ENCODE results near the gene RNLS. TPM values are rescaled to one million over a fixed set of nuclear protein-coding genes. Genes with fewer than 3 reads are reported as not detected.

RNLS gene
- total and polyA plus RNA-seq, 2 of the 8 experiments (the other 6 are each of a cell fraction or from before 2014, with no cell fraction given): 7.5 to 12.7 TPM

- Histone ChIP-seq H3K4me2 (ENCODE audit: insufficient read depth in 1 of 2, low read depth in 2 of 2, low read length in 2 of 2) (no peak overlapping the region), H3K4ac (replicated peaks; ENCODE audit: insufficient read length, low read depth, low read length) (no peak overlapping the region), H3K18ac (ENCODE audit: extremely low read depth, low read length) (no peak overlapping the region), H3K79me1 (ENCODE audit: low read depth, low read length) (no peaks in the 10 kb centered on the region), H2BK12ac (ENCODE audit: low read depth, low read length) (no peak overlapping the region), H2BK15ac (ENCODE audit: low read length) (no peak overlapping the region), H3K4me3 (ENCODE audit: extremely low read depth in 1 of 4, insufficient read depth in 2 of 4, low read depth in 3 of 4, low read length in 4 of 4) (no peak overlapping the region), H4K91ac (replicated peaks; ENCODE audit: insufficient read length, low read length) (no peak overlapping the region), H2AFZ (ENCODE audit: low read length) (no peak overlapping the region), H3K23me2 (ENCODE audit: low read depth, low read length) (no peaks in the 10 kb centered on the region), H3K14ac (ENCODE audit: insufficient read length) (no peak overlapping the region), H2BK20ac (ENCODE audit: low read length) (no peak overlapping the region), H2AK5ac (ENCODE audit: low read depth, low read length) (no peak overlapping the region), H2BK120ac (replicated peaks; ENCODE audit: low read depth, low read length) (no peak overlapping the region), H3K27me3 (replicated peaks in 1 of 4; ENCODE audit: control insufficient read depth in 3 of 4, extremely low read depth in 1 of 4, insufficient read depth in 3 of 4, low read length in 3 of 4) (no peaks in the 10 kb centered on the region), H3K56ac (replicated peaks; ENCODE audit: insufficient read length, low read depth, low read length) (no peak overlapping the region), H3K27ac (ENCODE audit: low read depth, low read length) (no peak overlapping the region), H4K5ac (ENCODE audit: insufficient read length, low read depth, low read length) (no peak overlapping the region), H3K23ac (ENCODE audit: insufficient read length) (no peak overlapping the region), H3K4me1 (replicated peaks in 1 of 4; ENCODE audit: control insufficient read depth in 3 of 4, insufficient read depth in 4 of 4, low read length in 3 of 4) (no peaks in the 10 kb centered on the region), H3K36me3 (ENCODE audit: control insufficient read depth in 2 of 4, insufficient read depth in 4 of 4, low read length in 3 of 4) (no peaks in the 10 kb centered on the region), H3K9me3 (ENCODE audit: insufficient read depth in 2 of 2, low read depth in 1 of 2, low read length in 1 of 2) (no peaks in the 10 kb centered on the region), H3K9ac (replicated peaks in 1 of 4; ENCODE audit: extremely low read depth in 1 of 4, low read depth in 3 of 4, low read length in 3 of 4) (no peak overlapping the region), H3K79me2 (ENCODE audit: control insufficient read depth in 1 of 2, insufficient read depth in 2 of 2, low read length in 2 of 2) (no peaks in the 10 kb centered on the region), H4K20me1 (replicated peaks in 1 of 2; ENCODE audit: control insufficient read depth in 1 of 2, insufficient read depth in 2 of 2, low read length in 2 of 2) (no peaks in the 10 kb centered on the region), H4K8ac (ENCODE audit: extremely low read depth, insufficient read depth, low read length) (no peak overlapping the region), H2BK5ac (ENCODE audit: low read depth, low read length) (no peak overlapping the region)
- POLR2A ChIA-PET (ENCODE audit: partially characterized antibody): no interaction called here
- FAIRE-seq (no peak), DNase-seq (ENCODE audit: low read depth in 1 of 2, low spot score in 2 of 2) (no peak)
- 89% methylated on average over 2 of the region's 2 CpGs; no CpG with 5 or more reads in 1 of the 2 experiments for WGBS, 2 experiments (ENCODE audit: extremely low coverage in 1 of 2, insufficient coverage in 1 of 2, insufficient read length in 1 of 2, insufficient replicate concordance in 2 of 2, low coverage in 1 of 2, low lambda C conversion rate in 2 of 2, missing lambda C conversion rate in 1 of 2)
- CTCF ChIA-PET (ENCODE audit: partially characterized antibody): no interaction called here
- TF ChIP-seq BCL11A (IDR thresholded peaks at IDR 0.05; ENCODE audit: low read depth in 2 of 2, low read length in 2 of 2): no peak
Measured at GRCh38 chr10:88312855-88313254, 270.3 kb downstream of the RNLS start.
